Right hindlimb (tissue), 1 donor: Measurements from ENCODE around the gene ZNF550.

Experiments used
- DNase-seq: peaks from one replicate; pipeline ENCODE4 v3.0.0-alpha.2; 2018

ZNF550 gene

DNA sequence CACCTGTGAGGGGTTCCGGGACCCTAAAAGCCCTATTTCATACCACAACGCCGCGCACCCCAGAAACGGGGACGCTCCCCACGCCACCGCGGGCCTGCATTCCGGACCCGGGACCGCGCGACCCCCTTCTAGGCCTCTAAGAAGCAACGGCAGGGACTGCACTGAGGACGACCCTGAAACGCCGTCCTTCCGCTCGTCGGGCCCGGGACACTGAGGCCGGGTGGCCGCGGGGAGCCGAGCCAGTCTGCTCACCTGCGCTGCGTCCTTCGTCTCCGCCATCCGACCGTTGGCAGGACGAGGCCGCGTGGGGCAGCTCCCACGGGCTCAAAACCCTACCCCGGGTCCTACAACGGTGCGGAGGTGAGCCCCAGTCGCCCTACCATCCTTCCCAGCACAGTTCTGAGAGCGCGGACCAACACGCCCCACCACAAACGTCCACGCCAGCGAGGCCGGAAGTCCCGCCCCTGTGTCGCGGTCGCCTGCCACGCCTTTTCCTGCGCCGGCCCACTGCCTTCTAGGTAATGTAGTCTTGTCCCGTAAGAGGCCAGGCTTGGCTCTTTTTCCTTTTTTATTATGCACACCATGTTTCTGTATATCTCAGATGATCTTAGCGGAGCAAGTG is at the start of gene ZNF550:
Gene ZNF550, minus strand, starts transcription at position 460 of the 622 bp plus-strand sequence. Its CDS starts 181 bp downstream, at position 279.
- DNase-seq = peak; percentile 94

GRCh38 chr19:57606931-57607330 is 47.3 kb upstream of the ZNF550 start:
- no peak for DNase-seq

DNA sequence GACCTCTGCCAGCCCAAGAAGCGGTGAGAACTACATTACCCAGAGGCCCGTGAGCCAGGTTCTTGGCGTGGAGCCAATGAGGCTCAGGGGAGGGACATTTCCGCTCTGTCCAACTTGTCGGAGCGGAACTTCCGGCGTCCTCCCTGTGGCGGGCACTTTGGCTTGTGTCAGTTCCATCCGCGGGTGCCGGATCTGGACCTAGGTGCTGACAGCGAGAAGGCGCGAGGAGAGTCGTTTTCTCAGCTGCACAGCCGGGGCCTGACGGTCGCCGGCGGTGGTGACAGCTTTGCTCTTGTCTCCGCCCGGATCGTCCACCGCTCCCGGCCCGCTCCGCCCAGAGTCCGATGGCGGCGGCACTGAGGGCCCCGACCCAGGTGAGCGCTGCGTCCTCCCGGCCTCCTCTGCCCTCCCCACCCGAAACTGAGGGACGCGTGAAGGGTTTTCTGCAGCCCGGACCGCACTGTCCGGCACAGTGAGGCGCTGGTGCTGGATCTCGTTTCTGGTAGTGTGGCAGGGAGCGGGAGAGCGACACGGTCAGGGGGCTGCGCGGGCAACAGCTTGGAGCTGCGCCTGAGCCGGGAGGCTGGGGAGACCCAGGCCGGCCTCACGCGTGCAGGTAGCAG is 40.2 kb upstream of the ZNF550 start, which contains the start of gene ZNF530:
Gene ZNF530, plus strand, starts transcription at position 125 of the 623 bp plus-strand sequence. CDS start 4,461 bp downstream, outside the sequence.
- peak; percentile 94 for DNase-seq

GRCh38 chr19:57599377-57599760 is 39.7 kb upstream of the ZNF550 start:
- DNase-seq = no peak

GRCh38 chr19:57587529-57587928 is 27.9 kb upstream of the ZNF550 start:
- DNase-seq = no peak

DNA sequence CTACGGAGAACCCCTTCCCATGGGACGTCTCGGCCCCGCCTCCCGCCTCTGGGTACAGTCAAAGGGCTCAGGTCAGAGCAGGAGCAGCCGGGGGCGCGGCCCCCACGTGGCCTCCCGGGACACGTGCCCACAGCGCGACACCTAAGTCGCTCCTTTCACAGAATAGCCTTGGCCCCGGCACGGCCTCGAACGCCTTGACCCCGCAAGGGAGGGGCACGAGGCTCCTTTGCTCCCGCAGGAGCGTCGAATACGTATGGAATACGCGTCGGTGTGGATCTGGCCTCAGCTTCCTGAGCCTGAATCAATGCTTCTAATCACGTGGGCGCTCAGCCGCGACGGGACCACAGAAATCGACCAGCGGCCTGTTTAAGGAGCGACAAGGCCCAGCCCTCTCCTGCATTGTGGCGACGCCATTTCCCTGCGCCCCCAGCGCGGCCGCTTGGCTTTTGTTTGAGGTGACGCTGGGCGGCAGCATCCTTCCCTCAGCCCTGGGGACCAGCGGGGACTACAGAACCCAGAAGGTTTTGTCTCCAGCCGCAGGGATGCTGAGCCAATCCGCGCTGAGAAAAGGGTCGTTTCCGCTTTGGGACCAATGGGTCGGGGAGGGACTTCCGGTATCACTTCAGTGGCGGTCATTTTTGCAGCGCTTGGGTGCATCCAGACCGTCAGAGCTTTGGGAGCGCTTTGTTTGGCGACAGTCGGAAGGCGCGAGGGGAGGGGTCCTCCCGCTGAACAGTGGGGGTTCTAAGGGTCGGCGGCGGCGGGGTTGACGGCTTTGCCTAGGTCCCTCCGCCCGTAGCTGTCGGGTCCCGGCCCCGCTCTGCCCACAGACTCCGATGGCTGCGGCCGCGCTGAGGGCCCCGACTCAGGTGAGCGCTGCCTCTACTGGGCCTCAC is 24.1 kb upstream of the ZNF550 start, which contains the start of gene ZIK1:
Gene ZIK1, plus strand, starts transcription at position 625 of the 896 bp plus-strand sequence. Its CDS starts 212 bp downstream, at position 837.
- DNase-seq = peak; percentile 95

- no peak for DNase-seq
Observed at GRCh38 chr19:57583104-57583520, 23.4 kb upstream of the ZNF550 start.

DNA sequence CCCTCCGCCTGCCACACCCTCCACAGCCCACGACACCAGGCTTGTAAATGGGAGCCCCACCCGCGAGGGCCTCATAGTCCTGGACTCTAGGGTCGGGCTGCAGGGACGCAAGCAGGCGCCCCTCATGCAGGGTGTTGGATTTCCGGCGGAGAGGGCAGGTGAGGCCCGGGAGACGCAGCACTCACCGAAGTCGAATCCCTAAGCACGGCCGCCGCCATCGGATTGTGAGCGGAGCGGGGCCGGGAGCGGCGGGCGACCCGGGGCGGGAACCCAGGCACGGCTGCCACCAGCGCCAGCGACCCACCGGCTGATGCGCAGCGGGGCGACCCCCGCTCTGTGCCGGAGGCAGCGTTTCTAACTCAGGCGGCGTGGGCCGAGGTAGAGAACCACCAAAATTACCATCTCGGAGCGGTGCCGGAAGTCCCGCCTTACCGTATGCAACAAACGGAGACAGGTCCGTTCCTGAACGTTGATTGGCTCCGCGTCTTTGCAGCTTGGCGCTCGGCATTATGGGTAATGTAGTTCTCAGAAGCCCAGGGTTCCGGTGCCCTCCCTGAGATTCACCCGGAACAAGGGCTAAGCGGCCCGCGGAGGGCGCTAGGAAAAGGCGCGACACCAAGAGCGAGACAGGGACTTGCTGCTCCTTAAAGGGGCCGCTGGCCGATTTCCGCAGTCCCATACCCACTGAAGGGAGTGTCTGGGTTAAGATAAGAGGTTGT is 19.0 kb upstream of the ZNF550 start, which contains the start of gene ZNF416:
Gene ZNF416, minus strand, starts transcription at position 425 of the 719 bp plus-strand sequence. Its CDS starts 207 bp downstream, at position 218.
- peak; percentile 97 for DNase-seq

DNA sequence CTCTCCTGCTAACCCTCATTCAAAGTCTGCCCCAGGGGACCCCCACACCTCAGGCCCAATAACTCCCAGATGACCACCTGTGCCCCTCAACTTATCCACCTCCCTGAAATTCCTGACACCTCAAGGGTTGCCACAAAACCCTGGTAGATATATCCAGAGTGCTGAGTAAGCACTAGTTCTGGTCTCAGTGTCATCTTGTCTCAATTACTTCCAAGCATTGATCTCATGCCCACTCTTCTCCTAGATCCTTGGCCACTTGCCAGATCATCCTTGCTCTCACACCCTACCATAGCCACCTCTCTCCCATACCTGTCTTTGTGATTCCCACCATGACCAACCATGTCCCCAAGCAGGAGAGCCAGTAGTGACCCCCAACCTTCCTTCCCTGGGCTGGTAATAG is 17.0 kb upstream of the ZNF550 start:
- DNase-seq = no peak

GRCh38 chr19:57572415-57572947 is 12.8 kb upstream of the ZNF550 start:
- no peak for DNase-seq

- no peak for DNase-seq
Observed at GRCh38 chr19:57570707-57571106, 11.0 kb upstream of the ZNF550 start.

- no peak for DNase-seq
Observed at GRCh38 chr19:57566396-57567265, 7.0 kb upstream of the ZNF550 start.

DNA sequence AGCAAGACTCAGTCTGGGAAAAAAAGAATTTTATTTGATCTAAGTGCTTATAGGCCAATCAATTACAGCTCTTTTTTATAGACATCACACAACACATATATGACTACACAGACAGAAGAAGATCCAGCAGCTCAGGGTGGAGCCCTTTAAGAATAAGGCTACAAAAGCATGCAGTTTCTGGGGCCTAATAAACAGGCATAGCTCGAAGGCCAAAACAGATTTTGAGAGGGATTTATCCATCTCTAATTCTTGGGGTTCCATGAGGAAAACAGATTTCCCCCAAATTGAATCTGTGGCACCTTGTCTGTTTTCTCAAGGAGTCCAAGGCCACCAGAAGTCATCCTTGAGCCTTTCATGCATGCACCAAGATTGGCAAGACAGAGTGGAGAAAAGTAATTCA is 3.9 kb upstream of the ZNF550 start:
- DNase-seq = no peak

- peak; percentile 30 for DNase-seq
Observed at GRCh38 chr19:57560049-57560491, 407 bp upstream of the ZNF550 start.

GRCh38 chr19:57559008-57559403 is 657 bp downstream of the ZNF550 start:
- peak; percentile 25 for DNase-seq

DNA sequence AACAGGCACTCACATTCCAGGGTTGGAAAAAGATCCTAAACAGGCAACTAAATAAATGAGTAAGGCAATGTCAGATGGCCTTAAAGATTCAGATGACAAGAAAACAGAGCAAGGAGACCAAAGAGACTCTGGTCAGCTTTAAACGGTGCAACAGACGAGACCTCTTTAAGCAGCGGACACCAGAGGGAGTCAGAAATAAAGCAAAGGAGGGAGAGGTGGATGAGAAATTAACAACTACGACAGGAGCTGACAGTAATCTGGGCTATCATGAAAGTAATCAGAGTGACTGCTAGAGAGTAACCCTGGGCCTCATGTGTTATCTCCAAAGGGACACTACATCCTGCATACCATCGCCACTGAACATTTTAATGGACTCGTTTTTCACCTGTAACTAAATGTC is 1.1 kb downstream of the ZNF550 start:
- DNase-seq = no peak

DNA sequence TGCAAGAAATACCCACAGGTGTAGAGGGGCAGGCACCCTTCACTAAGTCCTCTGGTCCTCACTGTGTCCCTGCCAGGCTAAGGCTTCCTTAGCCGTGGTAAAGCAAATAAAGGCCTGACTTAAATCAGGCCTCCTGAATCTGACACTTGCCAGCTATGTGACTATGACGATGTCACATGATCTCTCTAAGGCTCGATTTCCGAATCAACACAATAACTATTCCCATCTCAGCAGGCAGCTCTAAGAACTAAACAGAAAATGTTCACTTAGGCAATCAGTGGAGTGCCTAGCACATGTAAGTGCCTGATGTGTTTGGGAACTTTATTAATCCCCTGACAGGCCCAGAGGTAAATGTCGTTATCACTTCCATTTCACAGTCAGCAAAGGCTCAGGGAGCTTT is 2.0 kb downstream of the ZNF550 start:
- DNase-seq = no peak

GRCh38 chr19:57552432-57552831 is 7.2 kb downstream of the ZNF550 start:
- DNase-seq = no peak

DNA sequence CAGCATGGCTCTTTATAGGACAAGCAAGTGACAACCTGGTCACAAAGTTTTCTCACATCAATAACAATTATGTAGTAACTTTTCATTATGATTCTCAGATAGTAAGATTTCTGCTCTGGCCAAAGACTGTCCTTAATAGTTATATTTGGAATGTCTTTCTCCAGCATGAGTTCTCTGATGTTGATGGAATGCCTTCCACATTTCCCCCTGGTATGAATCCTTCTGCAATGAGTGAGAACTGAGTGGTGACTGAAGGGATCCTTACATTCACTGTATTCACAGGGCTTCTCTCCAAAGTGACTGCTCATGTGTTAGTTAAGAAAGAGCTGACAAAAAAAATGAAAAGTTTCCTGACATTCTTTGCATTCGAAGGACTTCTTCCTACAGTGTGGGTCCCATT is 13.2 kb downstream of the ZNF550 start:
- no peak for DNase-seq

GRCh38 chr19:57537953-57538547 is 21.6 kb downstream of the ZNF550 start:
- no peak for DNase-seq
